ENCODE data around the gene MBD3L5.
"Not testable (repeated sequence)": the region's sequence is repeated elsewhere in the genome, so short reads cannot be mapped to it uniquely, and the experiment has no call there.

Gene MBD3L5

DNA sequence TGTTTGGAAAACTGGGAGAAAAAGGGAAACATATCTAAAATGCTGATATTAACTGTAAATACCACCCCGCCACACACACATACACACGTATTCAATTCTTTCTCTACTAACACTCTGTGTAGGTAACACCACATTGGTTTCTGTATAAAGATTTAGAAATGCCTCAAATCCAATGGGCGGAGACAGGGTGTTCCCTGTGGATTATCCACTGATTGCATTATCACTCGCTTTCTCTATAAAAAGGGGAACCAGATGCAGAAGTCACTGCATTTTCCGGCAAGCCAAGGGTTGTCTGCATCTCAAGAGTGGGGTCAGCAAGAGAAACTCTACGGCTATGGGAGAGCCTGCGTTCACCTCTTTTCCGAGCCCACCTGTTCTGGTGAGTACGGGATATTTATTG is at the start of gene MBD3L5:
Gene MBD3L5 (plus strand): TSS at position 301 of the 400 bp plus-strand sequence. CDS start 34 bp downstream, at position 335.
- not testable (repeated sequence) for DNase-seq

DNA sequence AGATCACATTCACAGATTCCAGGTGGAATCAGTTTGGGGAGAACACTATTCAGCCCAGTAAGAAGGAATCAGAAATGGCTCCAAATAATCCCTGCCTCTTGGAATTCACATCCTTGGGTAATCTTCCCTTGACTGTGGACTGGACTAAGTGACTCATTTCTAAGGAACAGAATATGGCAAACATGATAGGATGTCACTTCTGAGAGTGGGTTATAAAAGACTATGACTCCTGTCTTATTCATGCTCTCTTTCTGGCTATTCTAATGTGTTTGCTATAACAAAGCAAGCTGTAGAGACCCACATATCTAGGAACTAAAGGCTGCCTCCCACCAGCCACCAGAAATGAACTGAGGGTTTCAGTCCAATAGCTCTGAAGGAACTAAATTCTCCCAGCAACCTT is 46.9 kb upstream of the MBD3L5 start:
- DNase-seq = no peak

- DNase-seq = no peak
Observed at GRCh38 chr19:6987850-6988249, 42.5 kb upstream of the MBD3L5 start.

GRCh38 chr19:6988257-6988656 is 42.1 kb upstream of the MBD3L5 start:
- DNase-seq = no peak

GRCh38 chr19:6995054-6995453 is 35.3 kb upstream of the MBD3L5 start:
- no peak for DNase-seq

- DNase-seq = no peak
Observed at GRCh38 chr19:6996810-6997209, 33.6 kb upstream of the MBD3L5 start.

DNA sequence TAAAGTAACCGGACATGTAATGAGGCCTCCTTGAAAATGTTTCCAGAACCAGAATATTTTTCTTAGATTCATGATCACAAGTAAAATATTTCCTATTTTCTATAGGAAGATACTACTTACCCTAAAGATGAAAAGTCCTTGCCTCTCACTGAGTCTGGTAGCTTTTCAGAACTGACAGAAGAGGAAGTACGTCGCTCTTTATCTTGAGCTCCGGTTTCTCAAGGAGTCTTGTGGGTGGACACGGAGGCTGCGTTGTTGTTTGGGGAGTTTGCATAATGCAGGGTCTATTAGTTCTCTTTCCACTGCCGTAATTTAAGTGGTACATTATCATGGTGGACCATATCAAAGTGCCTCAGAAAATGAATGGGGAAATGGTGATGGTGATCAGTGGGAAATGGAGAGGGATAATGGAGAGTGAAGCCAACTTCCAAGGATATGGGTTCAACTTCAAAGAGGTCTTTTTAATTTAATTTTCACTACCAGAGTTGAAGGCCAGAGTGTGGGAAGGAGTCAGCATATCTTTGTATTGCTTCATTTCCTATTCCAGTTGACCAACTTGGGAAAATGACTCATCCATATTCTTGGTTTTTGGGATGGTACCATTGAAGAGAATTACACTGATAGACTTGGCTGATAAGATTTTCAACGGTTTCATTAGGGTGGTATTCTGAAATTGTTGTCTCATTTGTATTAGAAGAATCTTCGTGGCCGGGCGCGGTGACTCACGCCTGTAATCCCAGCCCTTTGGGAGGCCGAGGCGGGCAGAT is 32.5 kb upstream of the MBD3L5 start:
- no peak for DNase-seq

- no peak for DNase-seq
Observed at GRCh38 chr19:6999933-7000332, 30.4 kb upstream of the MBD3L5 start.

DNA sequence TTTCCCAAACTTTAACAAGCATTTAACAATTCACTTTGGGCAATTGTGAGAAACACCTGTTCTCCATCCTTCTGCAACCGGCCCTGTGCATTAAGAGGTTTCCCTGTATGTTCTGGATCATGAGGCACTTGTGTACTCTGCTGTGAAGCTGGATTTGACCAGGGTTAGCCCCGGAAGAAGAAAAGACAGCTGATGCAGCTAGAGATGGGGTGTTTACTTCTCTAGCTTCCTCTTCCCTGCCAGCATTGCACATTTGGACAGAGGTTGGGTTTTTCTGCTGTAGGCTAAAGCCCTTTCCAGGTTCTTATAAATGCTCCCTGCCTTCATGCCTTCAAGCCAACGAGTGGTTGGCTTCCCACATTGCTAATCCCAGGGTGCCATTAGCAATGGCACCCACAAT is 30.0 kb upstream of the MBD3L5 start:
- no peak for DNase-seq

DNA sequence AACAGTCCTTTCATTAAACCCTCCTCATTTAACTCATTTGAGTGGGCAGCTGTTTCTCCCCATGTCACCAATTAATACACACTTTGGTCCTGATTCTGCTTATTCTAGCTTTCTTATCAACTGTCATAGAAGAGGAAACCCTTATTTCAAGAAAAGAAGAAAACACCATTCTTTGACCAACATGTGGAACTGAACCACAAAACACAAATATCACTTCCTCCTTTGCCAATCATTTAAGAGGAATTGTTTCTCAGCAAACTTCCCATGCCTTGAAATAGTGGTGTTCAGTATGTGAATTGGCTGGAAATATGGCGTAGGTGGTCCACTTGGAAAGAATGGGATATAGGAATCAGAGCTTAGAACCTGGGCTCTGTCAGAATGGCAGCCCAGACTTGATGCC is 29.6 kb upstream of the MBD3L5 start:
- DNase-seq = no peak

DNA sequence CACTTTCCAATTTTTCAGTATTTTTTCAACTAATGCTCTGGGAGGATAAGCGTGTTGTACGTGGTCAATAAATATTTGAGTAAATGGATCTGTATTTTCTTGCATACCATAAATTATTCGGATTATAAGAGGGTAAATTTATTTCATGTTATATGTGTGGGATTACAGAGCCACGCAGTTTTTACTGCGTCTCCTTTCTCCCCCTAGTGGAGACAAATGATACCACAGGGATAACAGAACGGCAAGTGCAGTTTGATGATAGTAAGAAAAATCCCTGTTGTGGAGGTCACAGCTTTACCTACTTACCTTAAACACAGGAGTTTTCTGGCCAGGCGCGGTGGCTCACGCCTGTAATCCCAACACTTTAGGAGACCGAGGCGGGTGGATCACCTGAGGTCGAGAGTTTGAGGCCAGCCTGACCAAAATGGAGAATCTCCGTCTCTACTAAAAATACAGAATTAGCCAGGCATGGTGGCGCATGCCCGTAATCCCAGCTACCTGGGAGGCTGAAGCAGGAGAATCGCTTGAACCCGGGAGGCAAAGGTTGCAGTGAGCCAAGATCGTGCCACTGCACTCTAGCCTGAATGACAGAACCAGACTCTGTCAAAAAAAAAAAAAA is 26.0 kb upstream of the MBD3L5 start:
- DNase-seq = no peak

DNA sequence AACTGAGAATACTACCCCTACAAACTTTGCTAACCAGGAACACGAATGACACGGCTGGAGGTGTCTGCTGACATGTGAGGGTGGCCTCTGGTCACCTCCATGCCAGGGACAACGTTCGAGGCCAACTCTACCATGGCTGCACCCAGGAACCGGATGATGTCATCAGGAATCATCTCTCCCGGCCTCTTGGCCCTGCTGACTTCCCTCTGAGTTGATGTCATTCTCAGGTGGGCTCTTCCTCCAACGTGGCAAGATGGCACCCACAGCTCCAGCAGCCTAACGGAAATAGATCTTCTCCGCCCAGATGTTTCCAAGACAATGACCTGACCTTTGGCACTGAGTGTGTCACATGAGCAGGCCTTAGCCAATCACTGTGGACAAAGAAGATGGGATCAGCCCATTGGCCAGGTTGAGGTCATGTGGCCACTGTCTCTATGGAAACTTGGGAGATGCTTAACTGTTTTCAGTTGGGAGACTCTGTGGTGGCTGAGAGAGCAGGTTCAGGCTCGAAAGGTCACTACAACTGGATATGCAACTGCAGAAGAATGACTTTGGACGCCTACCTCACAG is 24.2 kb upstream of the MBD3L5 start:
- no peak for DNase-seq

DNA sequence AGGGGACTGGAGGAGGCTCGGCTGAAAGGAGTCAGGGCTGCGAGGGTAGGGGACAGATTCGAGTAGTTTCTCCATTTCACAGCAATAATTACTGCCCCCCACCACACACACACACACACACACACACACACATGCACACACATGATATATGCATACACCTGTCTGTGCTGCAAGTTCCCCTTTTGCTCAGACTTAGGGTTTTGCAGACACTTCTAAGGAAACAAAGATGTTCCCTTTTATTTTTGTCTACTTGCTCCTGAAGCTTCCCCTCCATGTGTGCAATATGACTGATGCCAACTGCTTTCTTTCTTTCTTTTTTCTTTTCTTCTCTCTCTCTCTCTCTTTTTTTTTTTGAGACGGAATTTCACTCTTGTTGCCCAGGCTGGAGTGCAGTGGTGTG is 22.5 kb upstream of the MBD3L5 start:
- DNase-seq = no peak

- DNase-seq = no peak
Observed at GRCh38 chr19:7010722-7011593, 19.4 kb upstream of the MBD3L5 start.

DNA sequence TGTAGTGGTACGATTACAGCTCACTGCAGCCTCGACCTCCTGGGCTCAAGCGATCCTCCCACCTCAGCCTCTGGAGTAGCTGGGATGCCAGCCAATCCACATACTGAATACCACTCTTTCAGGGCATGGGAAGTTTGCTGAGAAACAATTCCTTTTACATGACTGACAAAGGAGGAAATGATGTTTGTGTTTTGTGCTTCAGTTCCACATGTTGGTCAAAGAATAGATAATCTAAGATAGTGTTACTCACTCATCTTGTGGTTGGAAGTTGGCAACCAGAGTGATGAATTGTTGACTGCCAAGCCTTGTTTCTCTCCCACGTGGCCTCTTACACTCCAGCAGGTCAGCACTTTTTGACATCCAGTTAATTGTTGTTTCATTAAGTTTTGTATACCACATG is 16.7 kb upstream of the MBD3L5 start:
- no peak for DNase-seq

DNA sequence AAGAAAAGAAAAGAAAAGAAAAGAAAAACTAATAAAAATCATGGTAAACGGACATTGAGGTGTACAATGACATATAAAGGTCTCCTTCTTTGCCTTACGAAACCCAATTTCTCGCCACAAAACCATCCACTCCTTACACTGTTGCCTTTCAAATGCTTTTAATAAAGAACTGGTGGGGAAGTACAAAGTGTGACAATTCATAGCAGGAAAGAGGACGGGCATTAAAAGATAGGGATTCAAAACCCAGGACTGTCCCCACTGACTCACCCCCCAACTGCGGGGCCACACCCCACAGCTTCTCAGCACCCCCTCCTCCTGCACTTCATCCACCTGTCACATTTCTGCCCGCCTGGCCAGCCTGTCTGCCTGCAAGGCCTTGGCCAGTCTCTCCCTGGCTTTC is 11.6 kb upstream of the MBD3L5 start:
- DNase-seq = no peak

DNA sequence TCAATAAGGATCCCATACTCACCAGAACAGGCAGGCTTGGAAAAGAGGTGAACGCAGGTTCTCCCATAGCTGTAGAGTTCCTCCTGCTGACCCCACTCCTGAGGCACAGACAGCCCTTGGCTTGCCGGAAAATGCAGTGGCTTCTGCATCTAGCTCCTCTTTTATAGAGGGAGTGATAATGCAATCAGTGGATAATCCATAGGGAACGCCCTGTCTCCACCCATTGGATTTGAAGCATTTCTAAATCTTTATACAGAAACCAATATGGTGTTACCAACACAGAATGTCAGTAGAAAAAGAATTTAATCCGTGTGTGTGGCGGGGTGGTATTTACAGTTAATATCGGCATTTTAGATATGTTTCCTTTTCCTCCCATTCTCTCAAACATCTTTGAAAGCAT is 9.0 kb upstream of the MBD3L5 start, which contains the start of gene MBD3L2B:
Gene MBD3L2B (minus strand): TSS at position 101 of the 400 bp plus-strand sequence. CDS start 34 bp downstream, at position 67.
- DNase-seq = not testable (repeated sequence)

GRCh38 chr19:7028790-7029189 is 1.6 kb upstream of the MBD3L5 start:
- not testable (repeated sequence) for DNase-seq

DNA sequence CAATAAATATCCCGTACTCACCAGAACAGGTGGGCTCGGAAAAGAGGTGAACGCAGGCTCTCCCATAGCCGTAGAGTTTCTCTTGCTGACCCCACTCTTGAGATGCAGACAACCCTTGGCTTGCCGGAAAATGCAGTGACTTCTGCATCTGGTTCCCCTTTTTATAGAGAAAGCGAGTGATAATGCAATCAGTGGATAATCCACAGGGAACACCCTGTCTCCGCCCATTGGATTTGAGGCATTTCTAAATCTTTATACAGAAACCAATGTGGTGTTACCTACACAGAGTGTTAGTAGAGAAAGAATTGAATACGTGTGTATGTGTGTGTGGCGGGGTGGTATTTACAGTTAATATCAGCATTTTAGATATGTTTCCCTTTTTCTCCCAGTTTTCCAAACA is 9.7 kb downstream of the MBD3L5 start, which contains the start of gene MBD3L4:
Gene MBD3L4 (minus strand): TSS at position 101 of the 400 bp plus-strand sequence. CDS start 35 bp downstream, at position 66.
- DNase-seq = not testable (repeated sequence)

- not testable (repeated sequence) for DNase-seq
Observed at GRCh38 chr19:7041563-7041962, 11.2 kb downstream of the MBD3L5 start.

GRCh38 chr19:7049021-7049420 is 18.6 kb downstream of the MBD3L5 start, which contains the start of gene MBD3L2:
Gene MBD3L2, plus strand, starts transcription at chr19:7049321. Its CDS starts 53 bp downstream, at chr19:7049374.
- not testable (repeated sequence) for DNase-seq

- not testable (repeated sequence) for DNase-seq
Observed at GRCh38 chr19:7051421-7051820, 21.0 kb downstream of the MBD3L5 start.

GRCh38 chr19:7052896-7053295 is 22.5 kb downstream of the MBD3L5 start:
- DNase-seq = not testable (repeated sequence)

Data from activated effector memory CD4-positive, alpha-beta T cell treated with anti-CD3 and anti-CD28 coated beads, Interleukin-2, amount 50 U/mL, for 16 hours (primary cell).